Upper lobe of left lung (tissue), 4 donors: ENCODE results near the gene MFAP4.

Source experiments
- EP300 ChIP-seq, 4 donors: sonication (generic); formaldehyde crosslinking; IDR thresholded peaks; one replicate each; pipeline ENCODE4 v1.5.1; 2017; ENCODE audit warnings: antibody characterized with exemption in 4 of 4, control low read depth in 2 of 4
- POLR2A ChIP-seq, 4 donors: fragments of 450-650 bp; IDR thresholded peaks; one replicate each; pipeline ENCODE4 v1.5.1; 2016 to 2017; ENCODE audit warnings: antibody characterized with exemption in 4 of 4, mild to moderate bottlenecking in 2 of 4
- POLR2AphosphoS5 ChIP-seq, 2 donors: sonication (generic); formaldehyde crosslinking; IDR thresholded peaks; one replicate each; pipeline ENCODE4 v1.5.1; 2017; ENCODE audit warnings: antibody characterized with exemption in 2 of 2
- TF ChIP-seq, protein P1 (sequence below), 6 experiments: fragments of 450-650 bp in 4 of 6; fragments of 200-600 bp in 2 of 6; sonication (generic) in 2 of 6; IDR thresholded peaks; one replicate each; pipeline ENCODE4 v1.5.1; 2016 to 2019; ENCODE audit warnings: antibody characterized with exemption in 6 of 6

DNA sequence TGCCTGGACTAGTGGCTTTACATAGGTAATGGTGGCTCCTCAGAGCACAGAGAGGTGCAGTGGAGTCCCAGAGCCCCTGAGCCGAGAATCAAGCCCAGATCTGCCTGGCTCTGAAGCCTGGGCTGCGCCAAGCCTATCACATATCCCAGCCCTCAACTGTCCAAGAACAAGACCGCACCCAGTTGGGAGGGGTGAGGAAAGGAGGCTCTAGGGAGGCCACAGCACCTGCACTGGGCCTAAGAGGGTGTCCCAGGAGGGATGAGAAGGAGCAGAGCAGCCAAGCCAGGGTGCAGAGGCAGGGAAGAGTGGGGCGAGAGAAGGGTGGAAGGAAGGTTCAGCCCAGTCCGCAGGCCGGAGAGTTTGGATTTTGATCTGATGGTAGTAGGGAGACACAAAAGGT is 23.1 kb upstream of the MFAP4 start:
- TF ChIP-seq, protein P1, sequence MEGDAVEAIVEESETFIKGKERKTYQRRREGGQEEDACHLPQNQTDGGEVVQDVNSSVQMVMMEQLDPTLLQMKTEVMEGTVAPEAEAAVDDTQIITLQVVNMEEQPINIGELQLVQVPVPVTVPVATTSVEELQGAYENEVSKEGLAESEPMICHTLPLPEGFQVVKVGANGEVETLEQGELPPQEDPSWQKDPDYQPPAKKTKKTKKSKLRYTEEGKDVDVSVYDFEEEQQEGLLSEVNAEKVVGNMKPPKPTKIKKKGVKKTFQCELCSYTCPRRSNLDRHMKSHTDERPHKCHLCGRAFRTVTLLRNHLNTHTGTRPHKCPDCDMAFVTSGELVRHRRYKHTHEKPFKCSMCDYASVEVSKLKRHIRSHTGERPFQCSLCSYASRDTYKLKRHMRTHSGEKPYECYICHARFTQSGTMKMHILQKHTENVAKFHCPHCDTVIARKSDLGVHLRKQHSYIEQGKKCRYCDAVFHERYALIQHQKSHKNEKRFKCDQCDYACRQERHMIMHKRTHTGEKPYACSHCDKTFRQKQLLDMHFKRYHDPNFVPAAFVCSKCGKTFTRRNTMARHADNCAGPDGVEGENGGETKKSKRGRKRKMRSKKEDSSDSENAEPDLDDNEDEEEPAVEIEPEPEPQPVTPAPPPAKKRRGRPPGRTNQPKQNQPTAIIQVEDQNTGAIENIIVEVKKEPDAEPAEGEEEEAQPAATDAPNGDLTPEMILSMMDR (IDR thresholded peaks at IDR 0.05): no peak
- no peak for TF ChIP-seq EP300 (IDR thresholded peaks at IDR 0.05)
- TF ChIP-seq POLR2A (IDR thresholded peaks at IDR 0.05): no peak
- TF ChIP-seq POLR2AphosphoS5 (IDR thresholded peaks at IDR 0.05): no peak
